Activated CD4-positive, alpha-beta memory T cell treated with anti-CD3 and anti-CD28 coated beads, Interleukin-2, amount 10 ng/mL, durations not matched to agents 7 days and 5 days (primary cell): Measurements from ENCODE around the gene P2RX3. TPM values are rescaled to one million over a fixed set of nuclear protein-coding genes. Genes with fewer than 3 reads are reported as not detected.
"Not testable (repeated sequence)": the region's sequence is repeated elsewhere in the genome, so short reads cannot be mapped to it uniquely, and the experiment has no call there.

Experiments used
- CTCF ChIA-PET: fragments of 350-600 bp; sonication (Branson Sonifier 250); formaldehyde crosslinking; loops from one replicate; lab custom pipeline; 2021; ENCODE audit warnings: antibody characterized with exemption, inconsistent platforms; lab: Charles Lee
- POLR2A ChIA-PET: fragments of 350-600 bp; sonication (Branson Sonifier 250); formaldehyde crosslinking; loops from one replicate; lab custom pipeline; 2021; ENCODE audit warnings: antibody characterized with exemption; lab: Charles Lee
- DNase-seq: peaks from one replicate; pipeline ENCODE4 v3.0.0-alpha.2; 2020
- H3K27ac Mint-ChIP-seq: one replicate; pipeline ENCODE4 v1.8.0; 2021; ENCODE audit warnings: mild to moderate bottlenecking, mixed read lengths
- H3K27me3 Mint-ChIP-seq: one replicate; pipeline ENCODE4 v1.8.0; 2021; ENCODE audit warnings: mixed read lengths
- H3K36me3 Mint-ChIP-seq: one replicate; pipeline ENCODE4 v1.8.0; 2021; ENCODE audit warnings: low read depth, mixed read lengths
- H3K4me1 Mint-ChIP-seq: one replicate; pipeline ENCODE4 v1.8.0; 2021; ENCODE audit warnings: mixed read lengths
- H3K4me3 Mint-ChIP-seq: one replicate; pipeline ENCODE4 v1.8.0; 2021; ENCODE audit warnings: mild to moderate bottlenecking, mixed read lengths
- H3K9me3 Mint-ChIP-seq: one replicate; pipeline ENCODE4 v1.8.0; 2021; ENCODE audit warnings: mixed read lengths
- total RNA-seq, 2 experiments: library from RNA; stranded (reverse); gene quantifications; one replicate each; pipeline ENCODE4 v1.2.3, GENCODE V29; 2021

Gene P2RX3
- total RNA-seq, 2 experiments from 2014 or later = not detected

DNA sequence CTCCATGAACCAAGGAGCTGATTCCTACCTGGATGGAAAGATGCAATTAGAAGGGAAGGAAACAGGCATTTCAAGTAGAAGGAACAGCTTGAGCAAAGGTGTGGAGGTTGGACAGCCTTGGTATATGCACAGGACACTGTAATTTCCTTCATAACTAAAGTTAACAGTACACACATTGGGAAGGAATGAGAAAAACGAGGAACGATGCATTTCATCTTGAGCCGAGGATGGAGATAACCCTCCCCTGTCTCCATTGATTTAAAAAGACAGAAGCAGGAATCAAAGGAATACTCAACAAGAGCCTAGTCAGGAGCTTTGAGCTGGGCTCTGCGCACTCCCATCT, 54.6 kb downstream of the P2RX3 start:
- peaks cover 5% of the 10 kb centered on the region for H3K4me1 Mint-ChIP-seq
- no peak overlapping the region for H3K27ac Mint-ChIP-seq
- H3K9me3 Mint-ChIP-seq = no peaks in the 10 kb centered on the region
- H3K4me3 Mint-ChIP-seq = no peak overlapping the region
- no peaks in the 10 kb centered on the region for H3K36me3 Mint-ChIP-seq
- H3K27me3 Mint-ChIP-seq = no peaks in the 10 kb centered on the region
- DNase-seq = no peak
- CTCF ChIA-PET = no interaction called here
- POLR2A ChIA-PET = no interaction called here

DNA sequence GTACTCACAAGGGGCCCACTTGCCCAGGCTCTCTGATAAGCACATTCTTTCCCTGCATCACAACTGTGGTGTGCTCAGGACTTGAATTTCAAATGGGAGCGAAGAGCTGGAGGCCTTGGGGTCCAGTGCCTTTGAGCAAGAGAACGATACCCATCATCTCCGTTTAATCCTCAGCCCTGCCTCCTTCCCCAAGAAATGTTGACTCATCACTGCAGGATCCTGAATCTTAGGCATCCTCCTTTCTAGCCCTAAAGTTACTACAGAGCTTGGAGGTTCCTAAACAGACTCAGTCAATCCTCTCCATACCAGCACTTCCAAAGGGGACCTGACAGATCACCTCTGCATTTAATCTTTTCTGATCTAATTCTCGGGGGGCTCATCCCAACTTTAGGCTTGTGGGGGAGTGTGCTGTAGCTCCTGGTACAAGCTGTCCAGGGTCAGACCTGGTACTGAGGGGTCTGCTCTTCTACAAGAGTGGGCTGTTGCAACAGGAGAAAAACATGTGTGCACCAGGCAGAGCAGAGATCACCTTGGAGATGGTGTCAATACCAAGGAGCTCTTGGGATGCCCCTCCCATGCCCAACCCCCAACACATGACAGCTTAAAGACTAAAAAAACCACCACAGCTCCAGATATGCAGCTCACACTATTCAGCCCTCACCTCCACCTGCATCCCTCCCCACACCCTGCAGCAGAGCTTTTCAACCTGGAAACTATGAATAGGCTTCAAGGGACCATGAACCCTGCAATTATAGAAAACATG, 56.2 kb downstream of the P2RX3 start:
- H3K27ac Mint-ChIP-seq = no peak overlapping the region
- no peak for DNase-seq
- ChIA-PET CTCF (interaction anchor here (1.1 kb wide), 2 partner anchors 44 to 64 kb away, joined by 5 read pairs; no protein-coding TSS in a partner anchor), POLR2A (interaction anchor here (1.0 kb wide), 1 partner anchor 9 kb away, joined by 3 read pairs; no protein-coding TSS in a partner anchor)
- H3K27me3 Mint-ChIP-seq = no peaks in the 10 kb centered on the region
- peaks cover 5% of the 10 kb centered on the region for H3K4me1 Mint-ChIP-seq
- H3K4me3 Mint-ChIP-seq = no peak overlapping the region
- H3K36me3 Mint-ChIP-seq = no peaks in the 10 kb centered on the region
- no peaks in the 10 kb centered on the region for H3K9me3 Mint-ChIP-seq

GRCh38 chr11:57395905-57396623, 57.9 kb downstream of the P2RX3 start:
- DNase-seq = no peak
- H3K27ac Mint-ChIP-seq = no peak overlapping the region
- POLR2A ChIA-PET = interaction anchor here (0.8 kb wide), 1 partner anchor 30 kb away, joined by 4 read pairs; the partner anchor contains the start of gene SLC43A3
- CTCF ChIA-PET = no interaction called here
- H3K36me3 Mint-ChIP-seq = no peaks in the 10 kb centered on the region
- H3K27me3 Mint-ChIP-seq = no peaks in the 10 kb centered on the region
- H3K4me1 Mint-ChIP-seq = peaks cover 4% of the 10 kb centered on the region
- H3K9me3 Mint-ChIP-seq = no peaks in the 10 kb centered on the region
- H3K4me3 Mint-ChIP-seq = no peak overlapping the region

- no peak for DNase-seq
- Mint-ChIP-seq H3K4me3 (no peak overlapping the region), H3K27ac (no peak overlapping the region), H3K9me3 (no peaks in the 10 kb centered on the region), H3K36me3 (no peaks in the 10 kb centered on the region), H3K4me1 (peaks cover 2% of the 10 kb centered on the region), H3K27me3 (no peaks in the 10 kb centered on the region)
- CTCF ChIA-PET = no interaction called here
- POLR2A ChIA-PET = interaction anchor here (0.8 kb wide), 1 partner anchor 30 kb away, joined by 4 read pairs; the partner anchor contains the start of gene SLC43A3
Measured at GRCh38 chr11:57396744-57397143, 58.6 kb downstream of the P2RX3 start.

DNA sequence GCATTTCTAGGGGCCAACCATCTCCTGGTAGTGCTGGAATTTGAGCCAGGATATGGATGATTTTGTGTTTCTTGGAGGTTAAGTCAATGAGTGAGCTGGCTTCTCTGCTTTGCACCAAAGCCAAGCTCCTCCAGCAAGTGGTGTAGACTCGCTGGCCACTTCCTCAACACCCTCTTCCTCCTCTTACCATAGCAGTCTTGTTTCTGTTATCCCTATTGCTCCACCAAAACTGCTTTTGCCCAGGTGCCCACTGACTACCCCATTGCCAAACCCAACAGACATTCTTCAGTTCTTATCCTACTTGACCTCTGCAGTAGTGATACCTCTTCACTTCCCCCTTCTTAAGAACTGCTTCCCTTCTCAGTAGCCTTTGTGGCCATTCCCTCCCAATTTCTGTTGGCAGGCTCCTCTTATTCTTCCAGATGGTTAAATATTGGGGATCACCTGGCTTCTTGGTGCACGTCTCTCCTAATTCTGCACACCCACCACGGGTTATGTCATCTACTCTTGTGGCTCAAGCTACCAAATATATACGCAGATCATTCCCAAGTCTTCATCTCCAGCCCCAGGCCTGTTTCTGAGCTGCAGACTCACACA, 59.3 kb downstream of the P2RX3 start:
- no peak for DNase-seq
- H3K4me3 Mint-ChIP-seq = no peak overlapping the region
- ChIA-PET POLR2A (no interaction called here), CTCF (no interaction called here)
- H3K36me3 Mint-ChIP-seq = no peaks in the 10 kb centered on the region
- H3K27me3 Mint-ChIP-seq = no peaks in the 10 kb centered on the region
- no peak overlapping the region for H3K27ac Mint-ChIP-seq
- no peaks in the 10 kb centered on the region for H3K4me1 Mint-ChIP-seq
- no peaks in the 10 kb centered on the region for H3K9me3 Mint-ChIP-seq

DNA sequence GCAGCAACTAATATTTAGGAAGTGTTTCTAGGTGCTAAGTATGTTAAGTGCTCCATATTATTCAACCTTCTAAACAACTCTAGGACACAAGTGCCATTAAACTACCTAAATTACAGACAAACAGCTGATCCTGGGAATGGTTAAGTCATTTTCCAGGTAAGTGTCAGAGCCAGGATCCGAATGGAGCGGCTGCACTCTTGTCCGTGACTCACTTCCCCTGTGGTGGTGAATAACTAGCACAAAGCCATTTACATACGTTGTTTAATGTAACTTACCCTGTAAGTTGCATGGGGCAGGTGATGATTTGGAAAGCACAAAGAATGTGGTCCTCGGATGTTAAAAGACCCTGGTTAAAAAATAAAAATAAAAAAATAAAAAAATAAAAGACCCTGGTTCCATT, 61.1 kb downstream of the P2RX3 start:
- CTCF ChIA-PET = interaction anchor here (1.0 to 1.7 kb wide), 2 partner anchors 53 to 94 kb away, joined by 3 to 4 read pairs; no protein-coding TSS in a partner anchor
- H3K36me3 Mint-ChIP-seq = peaks cover 2% of the 10 kb centered on the region

GRCh38 chr11:57399972-57400578, 61.9 kb downstream of the P2RX3 start:
- no peaks in the 10 kb centered on the region for H3K27me3 Mint-ChIP-seq
- no peak for DNase-seq
- CTCF ChIA-PET = interaction anchor here (0.6 to 1.4 kb wide), 2 partner anchors 54 to 57 kb away, joined by 3 read pairs; no protein-coding TSS in a partner anchor
- H3K4me1 Mint-ChIP-seq = peaks cover 2% of the 10 kb centered on the region
- peaks cover 4% of the 10 kb centered on the region for H3K36me3 Mint-ChIP-seq
- POLR2A ChIA-PET = interaction anchor here (0.7 to 1.6 kb wide), 2 partner anchors 18 to 42 kb away, joined by 3 read pairs; no protein-coding TSS in a partner anchor
- H3K4me3 Mint-ChIP-seq = no peak overlapping the region
- no peaks in the 10 kb centered on the region for H3K9me3 Mint-ChIP-seq
- H3K27ac Mint-ChIP-seq = no peak overlapping the region

More for the DNA sequence above, 61.1 kb downstream of the P2RX3 start:
- Mint-ChIP-seq H3K27ac (no peak overlapping the region), H3K4me3 (no peak overlapping the region), H3K9me3 (no peaks in the 10 kb centered on the region), H3K27me3 (no peaks in the 10 kb centered on the region), H3K4me1 (no peaks in the 10 kb centered on the region)
- POLR2A ChIA-PET = no interaction called here
- no peak for DNase-seq

DNA sequence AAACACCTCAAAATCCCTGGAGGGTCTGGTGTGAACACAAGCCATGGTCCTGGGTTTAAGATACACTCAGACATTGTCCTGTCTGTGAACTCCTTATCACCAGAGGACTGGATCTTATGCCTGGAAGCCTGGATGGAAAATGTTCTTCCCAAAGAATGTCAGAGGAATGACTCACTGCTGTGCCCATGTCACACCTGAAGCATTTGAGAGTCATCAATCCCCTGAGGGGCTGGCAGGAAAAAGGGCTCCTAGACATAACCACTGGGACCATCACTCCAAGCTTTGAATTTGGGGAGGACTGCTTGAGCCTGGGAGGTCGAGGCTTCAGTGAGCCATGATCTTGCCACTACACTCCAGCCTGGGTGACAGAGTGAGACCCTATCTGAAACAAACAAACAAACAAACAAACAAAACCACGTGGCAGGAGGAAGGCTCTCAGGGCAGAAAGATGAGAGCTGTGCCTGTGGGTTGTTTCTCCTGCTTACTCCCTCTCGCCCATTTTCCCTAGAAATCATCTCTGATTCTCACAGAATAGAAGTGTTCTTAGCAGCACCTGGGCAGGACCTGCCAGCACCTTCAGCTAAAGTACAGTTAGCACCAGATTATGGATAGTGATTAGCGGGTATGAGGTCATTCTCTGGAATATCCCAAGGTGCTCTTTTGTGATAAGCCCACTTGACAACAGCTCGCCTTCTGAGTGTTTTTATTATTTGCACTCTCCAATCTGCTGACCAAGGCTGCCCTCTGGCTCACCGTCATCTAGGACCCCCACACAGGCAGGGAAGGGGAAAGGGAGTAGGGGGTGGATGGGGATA, 64.2 kb downstream of the P2RX3 start:
- DNase-seq = no peak
- POLR2A ChIA-PET = interaction anchor here (0.6 to 1.2 kb wide), 3 partner anchors 8 to 28 kb away, joined by 3 read pairs; no protein-coding TSS in a partner anchor

GRCh38 chr11:57403003-57403801, 65.0 kb downstream of the P2RX3 start:
- H3K27me3 Mint-ChIP-seq, H3K4me3 Mint-ChIP-seq, CTCF ChIA-PET, H3K9me3 Mint-ChIP-seq, H3K27ac Mint-ChIP-seq, DNase-seq: not testable (repeated sequence)
- Mint-ChIP-seq H3K36me3 (peaks cover 33% of the 10 kb centered on the region), H3K4me1 (peaks cover 32% of the 10 kb centered on the region)
- POLR2A ChIA-PET = interaction anchor here (1.2 kb wide), 1 partner anchor 9 kb away, joined by 3 read pairs; no protein-coding TSS in a partner anchor

More for the DNA sequence above, 64.2 kb downstream of the P2RX3 start:
- Mint-ChIP-seq H3K27me3 (no peaks in the 10 kb centered on the region), H3K36me3 (peaks cover 25% of the 10 kb centered on the region), H3K9me3 (no peaks in the 10 kb centered on the region), H3K4me1 (peaks cover 24% of the 10 kb centered on the region), H3K27ac (no peak overlapping the region), H3K4me3 (no peak overlapping the region)
- CTCF ChIA-PET = no interaction called here

DNA sequence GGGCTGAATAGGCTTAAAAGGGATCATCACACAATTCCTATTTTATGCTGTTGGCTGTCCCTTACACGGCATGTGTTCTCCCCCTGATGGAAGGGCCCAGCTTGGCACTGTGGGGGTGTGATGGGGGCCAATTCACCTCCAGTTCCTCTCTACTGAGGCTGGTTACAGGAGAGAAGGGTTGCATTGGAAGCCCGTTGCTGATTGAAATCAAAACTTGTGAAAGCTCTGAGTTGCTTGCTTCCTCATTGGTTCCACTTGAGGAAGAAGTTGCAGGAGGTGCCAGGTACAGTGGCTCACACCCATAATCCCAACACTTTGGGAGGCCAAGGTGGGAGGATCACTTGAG, 65.6 kb downstream of the P2RX3 start:
- Mint-ChIP-seq H3K4me3 (no peak overlapping the region), H3K27ac (no peak overlapping the region), H3K27me3 (no peaks in the 10 kb centered on the region), H3K4me1 (peaks cover 32% of the 10 kb centered on the region), H3K9me3 (no peaks in the 10 kb centered on the region), H3K36me3 (peaks cover 38% of the 10 kb centered on the region)
- ChIA-PET CTCF (no interaction called here), POLR2A (interaction anchor here (1.2 kb wide), 1 partner anchor 10 kb away, joined by 3 read pairs; no protein-coding TSS in a partner anchor)
- DNase-seq = no peak

- Mint-ChIP-seq H3K36me3 (peaks cover 53% of the 10 kb centered on the region), H3K4me3 (no peak overlapping the region), H3K27me3 (no peaks in the 10 kb centered on the region), H3K4me1 (peaks cover 35% of the 10 kb centered on the region), H3K27ac (no peak overlapping the region), H3K9me3 (no peaks in the 10 kb centered on the region)
- ChIA-PET POLR2A (interaction anchor here (1.2 kb wide), 1 partner anchor 19 kb away, joined by 3 read pairs; no protein-coding TSS in a partner anchor), CTCF (no interaction called here)
- no peak for DNase-seq
Measured at GRCh38 chr11:57405271-57405860, 67.2 kb downstream of the P2RX3 start.
